A673 (cell line): ENCODE data around the gene EIF3I. TPM values are rescaled to one million over a fixed set of nuclear protein-coding genes. Genes with fewer than 3 reads are reported as not detected.

Experiments
- BruUV-seq: library from RNA; stranded (reverse); fragments of 400-500 nt; replicated peaks from 2 replicates; lab custom pipeline; 2021; lab: Mats Ljungman, UMichigan
- CTCF ChIA-PET: fragments of 300-600 bp; sonication (Branson Sonifier 250); formaldehyde crosslinking; loops from one replicate; lab custom pipeline; 2022; ENCODE audit warnings: antibody characterized with exemption; lab: Charles Lee
- POLR2A ChIA-PET: fragments of 300-600 bp; sonication (Branson Sonifier 250); formaldehyde crosslinking; loops from one replicate; lab custom pipeline; 2022; ENCODE audit warnings: antibody characterized with exemption; ENCODE audit not compliant: low non-redundant PET; lab: Charles Lee
- DNase-seq: peaks from one replicate; pipeline ENCODE4 v3.0.0-alpha.2; 2015; ENCODE audit warnings: low spot score
- H3K27ac ChIP-seq: fragments of 200-600 bp; sonication (generic); 2 replicates; pipeline ENCODE4 v1.5.1; 2016; ENCODE audit warnings: mixed run types, low read depth, mild to moderate bottlenecking, mixed read lengths, antibody characterized with exemption, low read length; ENCODE audit not compliant: poor library complexity, severe bottlenecking
- H3K27me3 ChIP-seq: fragments of 200-600 bp; sonication (generic); replicated peaks from 2 replicates; pipeline ENCODE4 v1.6.1; 2017; ENCODE audit warnings: mixed run types, low read depth, mild to moderate bottlenecking, mixed read lengths, antibody characterized with exemption, low read length; ENCODE audit not compliant: insufficient read depth, poor library complexity
- H3K36me3 ChIP-seq: fragments of 200-600 bp; sonication (generic); 2 replicates; pipeline ENCODE4 v1.6.1; 2016; ENCODE audit warnings: mixed run types, mild to moderate bottlenecking, mixed read lengths, antibody characterized with exemption, low read length; ENCODE audit not compliant: insufficient read depth, poor library complexity, severe bottlenecking
- H3K4me1 ChIP-seq: fragments of 200-600 bp; sonication (generic); 2 replicates; pipeline ENCODE4 v1.6.1; 2017; ENCODE audit warnings: mixed run types, mild to moderate bottlenecking, mixed read lengths, antibody characterized with exemption, low read length; ENCODE audit not compliant: insufficient read depth, poor library complexity, severe bottlenecking
- H3K4me3 ChIP-seq: fragments of 200-600 bp; sonication (generic); 2 replicates; pipeline ENCODE4 v1.5.1; 2016; ENCODE audit warnings: low read depth, mixed run types, mild to moderate bottlenecking, mixed read lengths, low read length; ENCODE audit not compliant: poor library complexity, severe bottlenecking
- H3K9me3 ChIP-seq: fragments of 200-600 bp; sonication (generic); 2 replicates; pipeline ENCODE4 v1.6.1; 2016; ENCODE audit warnings: mixed run types, low read depth, mild to moderate bottlenecking, mixed read lengths, antibody characterized with exemption, low read length; ENCODE audit not compliant: poor library complexity, severe bottlenecking
- CTCF ChIP-seq: fragments of 300-800, 200-600 bp; sonication (generic); conservative IDR thresholded peaks from 2 replicates; pipeline ENCODE4 v1.5.1; 2017; ENCODE audit warnings: low read depth, mild to moderate bottlenecking, antibody characterized with exemption, low read length, moderate library complexity, mixed read lengths
- EZH2 ChIP-seq: fragments of 200-600 bp; sonication (generic); IDR thresholded peaks from 2 replicates; pipeline ENCODE4 v1.6.1; 2017; ENCODE audit warnings: borderline replicate concordance, low read depth, mild to moderate bottlenecking, mixed read lengths, antibody characterized with exemption, low read length; ENCODE audit not compliant: poor library complexity, severe bottlenecking
- intact Hi-C: fragments of 100-400 bp; cut with micrococcal nuclease; formaldehyde crosslinking; loops from one replicate; pipeline ENCODE4 v1.10.0; 2022; ENCODE audit not compliant: unreplicated experiment
- total RNA-seq: library from RNA; stranded (reverse); gene quantifications from 2 replicates; pipeline ENCODE4 v1.2.3, GENCODE V29; 2021

The EIF3I gene
- total RNA-seq, 1 experiment from 2014 or later = 298 TPM

DNA sequence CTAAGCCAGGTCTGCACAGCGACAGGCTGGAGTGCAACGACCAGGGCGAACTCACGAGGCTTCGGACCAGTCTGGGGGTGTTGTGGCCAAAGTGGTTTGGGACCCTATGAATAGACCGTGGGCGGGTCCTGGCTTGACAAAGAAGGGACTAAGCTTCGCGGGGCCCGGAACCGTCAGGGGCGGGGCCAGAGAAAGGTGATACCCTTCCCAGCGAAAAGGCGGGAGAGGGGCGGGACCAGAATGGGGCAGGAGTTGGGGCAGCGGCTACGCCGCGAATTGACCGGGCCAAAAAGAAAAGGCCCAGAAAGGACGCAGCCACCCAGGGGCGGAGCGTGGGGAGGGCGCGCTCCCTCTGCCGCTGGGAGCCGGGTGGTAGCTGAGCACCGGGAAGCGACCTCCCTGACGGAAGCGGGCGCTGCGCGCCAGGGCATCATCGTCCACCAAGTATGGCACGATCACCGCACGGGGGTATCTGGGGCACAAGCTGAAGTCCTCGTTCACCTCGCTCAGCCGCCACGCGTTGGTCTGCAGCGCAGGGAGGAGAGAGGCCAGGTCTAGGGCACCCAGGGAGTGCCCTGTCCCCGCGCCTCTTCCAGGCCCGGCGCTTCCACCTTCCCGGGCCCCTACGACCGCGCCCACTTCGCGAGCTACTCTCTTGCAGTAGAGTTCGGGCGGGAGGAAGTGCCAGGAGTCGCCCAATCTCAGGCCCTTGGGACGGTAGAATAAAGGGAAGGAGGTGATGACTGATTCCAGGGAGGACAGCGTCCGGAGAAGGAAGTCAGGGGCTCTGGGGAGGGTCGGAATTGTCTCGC is 18.1 kb downstream of the EIF3I start:
- no peaks in the 10 kb centered on the region for H3K27me3 ChIP-seq
- peak overlapping the region; percentile 0 for H3K27ac ChIP-seq
- TF ChIP-seq CTCF (peak; percentile 46), EZH2 (no peak)
- no peaks in the 10 kb centered on the region for H3K4me1 ChIP-seq
- H3K36me3 ChIP-seq = no peaks in the 10 kb centered on the region
- H3K9me3 ChIP-seq = no peaks in the 10 kb centered on the region
- intact Hi-C loops = no loop called here
- DNase-seq = peak; percentile 63
- ChIA-PET POLR2A (no interaction called here), CTCF (interaction anchor here (0.6 to 0.9 kb wide), 2 partner anchors 74 to 149 kb away, joined by 4 to 10 read pairs; no protein-coding TSS in a partner anchor)
- BruUV-seq = no TSS peak
- peak overlapping the region; percentile 64 for H3K4me3 ChIP-seq

DNA sequence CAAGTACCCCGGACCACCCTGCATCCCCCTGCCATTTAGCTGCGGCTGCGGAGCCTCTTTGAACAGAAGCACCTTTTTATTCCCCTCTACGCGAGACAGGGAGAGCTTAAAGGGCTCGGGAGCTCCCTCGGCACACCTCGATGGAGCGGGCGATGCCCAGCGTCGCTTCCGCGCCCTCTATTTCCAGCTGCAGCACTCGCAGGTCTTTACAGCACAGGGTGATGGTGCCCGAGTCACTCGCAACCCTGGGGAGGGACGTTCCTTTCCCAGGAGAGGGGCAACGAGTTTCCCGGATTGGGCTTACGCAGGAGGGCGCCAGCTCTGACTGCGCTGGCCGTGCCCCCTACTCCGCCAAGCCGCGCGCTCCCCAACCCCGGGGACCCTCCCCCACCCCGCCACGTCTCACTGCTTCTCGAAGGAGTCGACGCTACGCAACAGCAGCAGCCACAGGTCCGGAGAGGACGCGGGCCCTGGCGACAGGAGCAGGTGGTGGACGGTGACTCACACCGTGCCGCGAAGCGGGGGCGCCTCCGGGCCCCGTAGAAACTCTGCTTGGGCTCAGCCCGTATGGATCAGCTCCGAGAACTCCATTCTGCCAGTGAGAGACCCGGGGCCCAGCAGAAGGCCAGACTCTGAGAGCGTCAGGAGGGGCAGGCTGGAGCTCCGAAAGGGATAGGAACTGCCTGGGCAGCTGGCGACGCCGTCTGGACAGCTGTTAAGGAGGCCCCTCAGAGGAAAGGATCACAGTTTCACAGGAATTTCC is 19.0 kb downstream of the EIF3I start:
- CTCF ChIA-PET = interaction anchor here (0.6 to 0.9 kb wide), 2 partner anchors 74 to 148 kb away, joined by 4 to 10 read pairs; no protein-coding TSS in a partner anchor
- no peak for TF ChIP-seq EZH2
- POLR2A ChIA-PET = no interaction called here
- intact Hi-C loops = no loop called here
- H3K4me1 ChIP-seq = no peaks in the 10 kb centered on the region
- no TSS peak for BruUV-seq
- H3K4me3 ChIP-seq = peak overlapping the region; percentile 64
- no peaks in the 10 kb centered on the region for H3K36me3 ChIP-seq
- H3K27me3 ChIP-seq = no peaks in the 10 kb centered on the region
- peak; percentile 43 for DNase-seq
- H3K27ac ChIP-seq = peak overlapping the region; percentile 0
- H3K9me3 ChIP-seq = no peaks in the 10 kb centered on the region

GRCh38 chr1:32242341-32242851 is 20.2 kb downstream of the EIF3I start:
- CTCF ChIA-PET = no interaction called here
- intact Hi-C loops = no loop called here

More at GRCh38 chr1:32242341-32242851, 20.2 kb downstream of the EIF3I start:
- no TSS peak for BruUV-seq
- POLR2A ChIA-PET = no interaction called here
- H3K4me1 ChIP-seq = no peaks in the 10 kb centered on the region
- no peak overlapping the region for H3K27ac ChIP-seq
- no peaks in the 10 kb centered on the region for H3K9me3 ChIP-seq
- H3K27me3 ChIP-seq = no peaks in the 10 kb centered on the region
- no peaks in the 10 kb centered on the region for H3K36me3 ChIP-seq
- TF ChIP-seq CTCF (no peak), EZH2 (no peak)
- DNase-seq = no peak
- no peak overlapping the region for H3K4me3 ChIP-seq
